ENCODE data around the gene SMAD2.

The SMAD2 gene

DNA sequence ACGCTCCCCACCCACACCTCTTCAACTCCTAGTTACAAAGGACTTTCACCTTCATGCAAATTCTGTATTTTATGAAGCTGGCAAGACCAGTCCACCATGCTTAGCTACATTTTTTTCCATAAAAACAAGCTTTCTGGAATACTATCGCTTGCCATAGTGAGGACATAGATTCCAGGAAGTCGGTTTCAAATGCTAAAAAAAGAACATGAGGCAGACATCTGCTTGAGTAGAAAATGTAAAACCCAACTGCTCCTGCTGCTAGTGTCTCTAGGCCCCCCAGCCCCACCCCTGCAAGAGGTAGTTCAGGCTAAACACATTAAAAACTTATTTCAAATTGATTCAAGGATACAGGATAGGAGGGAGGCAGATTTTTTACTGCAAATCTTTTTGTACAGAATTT lies 148.9 kb downstream of the SMAD2 start:
- TF ChIP-seq, protein P1, sequence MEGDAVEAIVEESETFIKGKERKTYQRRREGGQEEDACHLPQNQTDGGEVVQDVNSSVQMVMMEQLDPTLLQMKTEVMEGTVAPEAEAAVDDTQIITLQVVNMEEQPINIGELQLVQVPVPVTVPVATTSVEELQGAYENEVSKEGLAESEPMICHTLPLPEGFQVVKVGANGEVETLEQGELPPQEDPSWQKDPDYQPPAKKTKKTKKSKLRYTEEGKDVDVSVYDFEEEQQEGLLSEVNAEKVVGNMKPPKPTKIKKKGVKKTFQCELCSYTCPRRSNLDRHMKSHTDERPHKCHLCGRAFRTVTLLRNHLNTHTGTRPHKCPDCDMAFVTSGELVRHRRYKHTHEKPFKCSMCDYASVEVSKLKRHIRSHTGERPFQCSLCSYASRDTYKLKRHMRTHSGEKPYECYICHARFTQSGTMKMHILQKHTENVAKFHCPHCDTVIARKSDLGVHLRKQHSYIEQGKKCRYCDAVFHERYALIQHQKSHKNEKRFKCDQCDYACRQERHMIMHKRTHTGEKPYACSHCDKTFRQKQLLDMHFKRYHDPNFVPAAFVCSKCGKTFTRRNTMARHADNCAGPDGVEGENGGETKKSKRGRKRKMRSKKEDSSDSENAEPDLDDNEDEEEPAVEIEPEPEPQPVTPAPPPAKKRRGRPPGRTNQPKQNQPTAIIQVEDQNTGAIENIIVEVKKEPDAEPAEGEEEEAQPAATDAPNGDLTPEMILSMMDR (IDR thresholded peaks at IDR 0.05; ENCODE audit: low read length) = no peak
- Histone ChIP-seq H3K9me2 (ENCODE audit: low read depth, low read length) (no peaks in the 10 kb centered on the region), H3K4me1 (ENCODE audit: insufficient read depth, low read length, severe bottlenecking) (no peaks in the 10 kb centered on the region), H3K27ac (ENCODE audit: low read depth, low read length, poor library complexity, severe bottlenecking) (no peak overlapping the region), H3K4me2 (ENCODE audit: low read length) (no peak overlapping the region), H3K79me2 (ENCODE audit: insufficient read depth, low read length) (no peaks in the 10 kb centered on the region), H3K36me3 (ENCODE audit: insufficient read depth, low read length) (no peaks in the 10 kb centered on the region), H3K9ac (ENCODE audit: low read length) (no peak overlapping the region), H3K27me3 (ENCODE audit: insufficient read depth, low read length) (no peaks in the 10 kb centered on the region), H2AFZ (ENCODE audit: low read length) (no peak overlapping the region), H3F3A (ENCODE audit: insufficient read depth, low read length) (no peaks in the 10 kb centered on the region), H3K9me3 (ENCODE audit: low read length) (0 out of 2 replicates have a peak, but pooled peaks cover 6% of the 10 kb centered on the region), H3K4me3 (ENCODE audit: low read depth, low read length, poor library complexity, severe bottlenecking) (no peak overlapping the region), H4K20me1 (ENCODE audit: insufficient read depth, low read length) (no peaks in the 10 kb centered on the region)

DNA sequence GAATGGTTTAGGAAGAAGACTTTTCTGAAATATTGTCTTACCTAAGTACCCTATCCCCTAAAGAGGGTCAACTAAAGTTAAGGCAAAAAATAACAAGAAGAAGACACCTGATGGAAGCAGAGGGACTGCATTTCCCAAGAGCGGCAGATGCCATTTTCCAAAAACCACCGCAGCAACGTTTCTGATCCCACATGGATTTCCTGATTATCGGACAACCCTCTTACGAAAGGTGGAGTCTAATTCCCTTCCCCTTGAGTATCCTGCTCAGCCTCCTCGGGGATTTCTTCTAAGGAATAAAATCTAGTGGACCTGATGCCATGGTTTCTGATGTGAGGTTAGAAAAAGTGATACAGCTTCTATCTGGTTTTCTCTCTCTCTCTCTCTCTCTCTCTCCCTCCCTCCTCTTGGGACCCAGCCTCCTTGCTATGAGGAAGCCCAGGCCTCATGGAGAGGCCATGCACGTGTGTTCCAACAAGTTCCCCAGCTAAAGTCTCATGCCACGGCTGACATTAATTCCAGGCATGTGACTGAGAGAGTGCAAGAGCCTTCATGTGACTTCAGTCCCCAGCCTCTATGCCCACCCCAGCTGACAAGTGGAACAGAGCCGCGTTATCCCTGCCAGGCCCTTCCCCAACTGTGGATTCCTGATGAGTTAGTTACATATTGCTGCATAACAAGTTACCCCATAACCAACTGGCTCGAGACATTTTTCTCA lies 150.3 kb downstream of the SMAD2 start:
- TF ChIP-seq, protein P1 (IDR thresholded peaks at IDR 0.05; ENCODE audit: low read length) = no peak
- TF ChIP-seq EZH2 (IDR thresholded peaks at IDR 0.05; ENCODE audit: borderline replicate concordance, low read length) = no peak
- H3F3A ChIP-seq (ENCODE audit: insufficient read depth, low read length) = no peaks in the 10 kb centered on the region
- no peaks in the 10 kb centered on the region for H3K9me2 ChIP-seq (ENCODE audit: low read depth, low read length)
- no peaks in the 10 kb centered on the region for H3K27me3 ChIP-seq (ENCODE audit: insufficient read depth, low read length)
- no peak overlapping the region for H2AFZ ChIP-seq (ENCODE audit: low read length)
- H3K4me2 ChIP-seq (ENCODE audit: low read length) = no peak overlapping the region
- H4K20me1 ChIP-seq (ENCODE audit: insufficient read depth, low read length) = no peaks in the 10 kb centered on the region
- H3K79me2 ChIP-seq (ENCODE audit: insufficient read depth, low read length) = no peaks in the 10 kb centered on the region
- no peak overlapping the region for H3K9ac ChIP-seq (ENCODE audit: low read length)
- H3K4me1 ChIP-seq (ENCODE audit: insufficient read depth, low read length, severe bottlenecking) = no peaks in the 10 kb centered on the region
- H3K9me3 ChIP-seq (ENCODE audit: low read length) = 0 out of 2 replicates have a peak, but pooled peaks cover 6% of the 10 kb centered on the region
- H3K27ac ChIP-seq (ENCODE audit: low read depth, low read length, poor library complexity, severe bottlenecking) = no peak overlapping the region
- no peaks in the 10 kb centered on the region for H3K36me3 ChIP-seq (ENCODE audit: insufficient read depth, low read length)
- H3K4me3 ChIP-seq (ENCODE audit: low read depth, low read length, poor library complexity, severe bottlenecking) = no peak overlapping the region

DNA sequence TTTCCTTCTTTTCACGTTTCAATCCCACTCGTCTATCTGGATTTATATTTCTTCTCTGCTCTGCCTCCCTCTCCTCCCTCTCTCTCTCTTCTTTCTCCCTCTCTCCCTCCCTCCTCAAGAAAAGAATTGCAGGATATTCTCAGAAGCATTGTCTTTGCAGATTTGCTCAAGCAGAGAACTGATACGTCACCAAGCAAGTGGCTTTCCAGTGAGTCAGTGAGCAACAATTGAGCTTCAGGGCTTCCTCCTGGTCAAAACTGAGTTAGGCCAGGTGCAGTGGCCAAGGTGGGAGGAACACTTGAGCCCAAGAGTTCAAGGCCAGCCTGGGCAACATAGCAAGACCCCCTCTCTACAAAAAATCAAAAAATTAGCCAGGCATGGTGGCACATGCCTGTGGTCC lies 151.1 kb downstream of the SMAD2 start:
- H3K27ac ChIP-seq (ENCODE audit: low read depth, low read length, poor library complexity, severe bottlenecking) = no peak overlapping the region
- H3K9ac ChIP-seq (ENCODE audit: low read length) = no peak overlapping the region
- H3K9me2 ChIP-seq (ENCODE audit: low read depth, low read length) = no peaks in the 10 kb centered on the region
- TF ChIP-seq, protein P1 (IDR thresholded peaks at IDR 0.05; ENCODE audit: low read length) = no peak
- no peak for TF ChIP-seq EZH2 (IDR thresholded peaks at IDR 0.05; ENCODE audit: borderline replicate concordance, low read length)
- H3F3A ChIP-seq (ENCODE audit: insufficient read depth, low read length) = no peaks in the 10 kb centered on the region
- no peaks in the 10 kb centered on the region for H3K4me1 ChIP-seq (ENCODE audit: insufficient read depth, low read length, severe bottlenecking)
- no peaks in the 10 kb centered on the region for H3K27me3 ChIP-seq (ENCODE audit: insufficient read depth, low read length)
- H4K20me1 ChIP-seq (ENCODE audit: insufficient read depth, low read length) = no peaks in the 10 kb centered on the region
- H3K4me2 ChIP-seq (ENCODE audit: low read length) = no peak overlapping the region
- no peak overlapping the region for H2AFZ ChIP-seq (ENCODE audit: low read length)
- H3K9me3 ChIP-seq (ENCODE audit: low read length) = no peaks in the 10 kb centered on the region
- no peaks in the 10 kb centered on the region for H3K79me2 ChIP-seq (ENCODE audit: insufficient read depth, low read length)
- no peak overlapping the region for H3K4me3 ChIP-seq (ENCODE audit: low read depth, low read length, poor library complexity, severe bottlenecking)
- H3K36me3 ChIP-seq (ENCODE audit: insufficient read depth, low read length) = no peaks in the 10 kb centered on the region
